T-helper 1 cell (primary cell): ENCODE results near the gene SOAT2.
"Not testable (repeated sequence)": the region's sequence is repeated elsewhere in the genome, so short reads cannot be mapped to it uniquely, and the experiment has no call there.

ENCODE experiments used
- DNase-seq, 5 donors: peaks; one replicate each; pipeline ENCODE4 v3.0.0-alpha.2; 2012 to 2020

Gene SOAT2

DNA sequence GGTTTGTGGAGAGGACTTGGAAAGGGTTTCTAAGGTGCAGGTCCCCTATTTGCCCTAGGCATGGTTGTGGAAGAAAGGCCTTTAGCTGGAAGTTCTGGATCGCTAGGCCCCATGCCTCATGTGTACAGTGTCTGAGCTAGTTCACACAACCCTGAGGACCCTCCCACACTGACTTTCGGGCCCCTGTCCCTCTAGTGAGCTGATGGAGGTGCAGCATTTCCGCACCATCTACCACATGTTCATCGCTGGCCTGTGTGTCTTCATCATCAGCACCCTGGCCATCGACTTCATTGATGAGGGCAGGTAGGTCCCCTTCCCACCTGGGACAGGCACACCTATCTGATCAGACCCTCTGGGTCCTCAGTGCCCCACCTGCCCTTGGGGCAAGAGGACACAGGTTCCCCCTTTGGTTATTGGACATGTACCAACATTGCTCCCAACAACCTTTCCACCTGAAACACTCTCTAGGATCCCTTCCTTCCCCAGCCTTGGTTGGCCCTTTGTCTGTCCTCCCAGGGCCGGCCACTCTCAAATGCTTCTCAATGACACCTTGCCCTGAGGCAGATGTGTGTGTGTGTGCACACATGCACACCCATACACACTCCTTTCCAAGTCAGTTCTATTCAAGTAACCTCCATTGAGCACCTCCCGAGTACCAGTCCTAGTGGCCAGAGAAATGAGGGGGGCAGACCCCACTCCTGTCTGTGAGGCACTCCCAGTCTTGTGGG, 2.6 kb downstream of the SOAT2 start:
- no peak for DNase-seq

DNA sequence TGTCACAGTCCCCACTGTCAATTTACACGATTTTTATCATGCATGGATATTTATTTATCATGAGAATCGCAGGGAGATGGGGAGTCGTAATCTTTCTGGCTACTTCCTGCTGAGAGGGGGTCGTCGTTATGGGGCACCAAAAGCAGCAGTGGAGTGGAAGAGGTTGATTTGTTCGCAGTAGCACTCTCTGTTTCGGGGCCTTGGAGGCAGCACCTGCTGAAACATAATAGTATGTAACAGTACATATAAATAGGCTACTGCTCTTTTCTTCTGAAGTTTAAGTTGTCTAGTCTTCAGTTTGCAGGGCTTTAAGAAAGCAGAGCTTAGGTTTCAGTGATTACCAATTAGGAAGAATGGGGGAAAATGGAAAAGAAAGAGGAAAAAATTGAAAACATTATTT, 3.8 kb downstream of the SOAT2 start:
- no peak for DNase-seq

DNA sequence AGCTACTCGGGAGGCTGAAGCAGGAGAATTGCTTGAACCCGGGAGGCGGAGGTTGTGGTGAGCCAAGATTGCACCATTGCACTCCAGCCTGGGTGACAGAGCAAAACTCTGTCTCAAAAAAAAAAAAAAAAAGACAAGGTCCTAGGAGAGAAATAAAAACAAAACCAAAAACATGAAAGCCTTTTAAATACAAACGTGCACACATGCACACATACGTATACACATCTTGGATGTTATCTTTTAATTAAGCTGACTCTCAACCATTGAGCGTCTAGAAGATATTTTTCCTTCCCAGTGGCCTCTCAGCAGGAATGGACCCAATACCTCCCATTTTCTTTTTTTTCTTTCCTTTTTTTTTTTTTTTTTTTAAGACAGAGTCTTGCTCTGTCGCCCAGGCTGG, 9.1 kb downstream of the SOAT2 start:
- DNase-seq = not testable (repeated sequence)

DNA sequence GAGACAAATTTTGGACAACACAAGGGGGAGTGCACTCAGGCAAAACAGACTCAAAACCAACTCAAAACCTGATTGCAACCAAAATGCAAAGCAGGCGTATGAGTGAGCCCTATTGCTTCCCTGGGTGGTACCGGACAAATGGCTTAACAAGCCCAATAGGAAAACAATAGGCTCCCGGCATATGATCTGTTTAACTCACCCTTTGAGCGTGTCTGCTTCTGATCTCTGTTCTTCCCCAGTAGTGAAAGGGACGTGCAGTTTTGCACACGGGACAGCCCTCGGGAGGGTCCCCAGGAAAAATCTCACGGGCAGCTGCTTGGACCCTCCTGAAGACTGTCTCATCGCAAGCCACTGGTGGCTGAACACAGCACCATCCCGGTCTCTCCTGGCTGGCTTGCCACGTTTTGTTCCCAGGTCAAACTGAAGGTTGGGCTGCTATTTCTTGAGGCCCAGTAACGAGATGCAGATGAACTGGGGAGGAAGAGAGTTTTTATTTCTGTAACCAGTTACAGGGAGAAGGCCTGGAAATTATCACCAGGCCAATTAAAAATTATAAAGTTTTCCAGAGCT, 9.9 kb downstream of the SOAT2 start:
- DNase-seq = no peak

DNA sequence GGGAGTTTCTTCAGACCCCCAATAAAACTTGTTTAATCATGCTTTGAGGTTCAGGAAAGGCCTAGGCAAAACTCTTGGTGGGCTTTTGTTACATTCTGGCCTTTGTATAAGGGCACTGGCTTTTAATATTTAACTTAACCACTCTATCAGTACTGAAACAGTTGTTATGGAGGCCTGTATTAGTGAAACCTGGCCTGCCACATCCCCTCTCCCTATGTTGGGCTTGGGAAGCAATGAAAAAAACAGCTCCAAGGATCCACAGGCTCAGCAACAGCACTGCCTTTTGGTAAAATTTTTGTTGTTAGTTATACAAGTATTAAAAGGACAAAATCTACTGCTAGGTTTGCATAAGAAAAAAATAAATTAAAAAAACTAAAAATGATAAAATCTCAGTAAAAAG, 10.7 kb downstream of the SOAT2 start:
- DNase-seq = no peak

DNA sequence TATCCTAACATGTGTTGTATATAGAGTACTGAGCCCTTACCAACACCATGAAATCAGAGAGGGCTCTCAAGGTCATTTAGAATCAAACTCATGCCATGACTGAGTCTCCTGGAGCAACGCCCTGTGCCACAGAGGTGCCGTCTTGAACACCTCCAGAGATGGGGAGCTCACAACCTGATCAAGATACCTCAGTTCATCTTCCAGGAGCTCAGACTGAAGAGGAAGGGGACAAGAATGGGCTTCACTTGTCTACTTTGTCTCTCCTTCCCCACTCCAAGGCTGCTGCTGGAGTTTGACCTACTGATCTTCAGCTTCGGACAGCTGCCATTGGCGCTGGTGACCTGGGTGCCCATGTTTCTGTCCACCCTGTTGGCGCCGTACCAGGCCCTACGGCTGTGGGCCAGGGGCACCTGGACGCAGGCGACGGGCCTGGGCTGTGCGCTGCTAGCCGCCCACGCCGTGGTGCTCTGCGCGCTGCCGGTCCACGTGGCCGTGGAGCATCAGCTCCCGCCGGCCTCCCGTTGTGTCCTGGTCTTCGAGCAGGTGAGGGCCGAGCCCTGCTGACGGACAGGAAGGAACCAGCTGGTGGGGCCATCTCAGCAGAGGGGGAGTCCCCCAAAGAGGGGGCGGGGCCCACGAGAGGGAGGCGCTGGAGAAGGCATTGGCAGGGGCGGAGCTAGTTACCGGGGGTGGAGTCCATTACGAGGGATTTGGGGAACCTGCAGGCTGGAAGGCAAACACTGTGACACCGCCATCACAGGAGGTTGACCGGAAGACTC, 12.0 kb downstream of the SOAT2 start:
- DNase-seq = no peak

DNA sequence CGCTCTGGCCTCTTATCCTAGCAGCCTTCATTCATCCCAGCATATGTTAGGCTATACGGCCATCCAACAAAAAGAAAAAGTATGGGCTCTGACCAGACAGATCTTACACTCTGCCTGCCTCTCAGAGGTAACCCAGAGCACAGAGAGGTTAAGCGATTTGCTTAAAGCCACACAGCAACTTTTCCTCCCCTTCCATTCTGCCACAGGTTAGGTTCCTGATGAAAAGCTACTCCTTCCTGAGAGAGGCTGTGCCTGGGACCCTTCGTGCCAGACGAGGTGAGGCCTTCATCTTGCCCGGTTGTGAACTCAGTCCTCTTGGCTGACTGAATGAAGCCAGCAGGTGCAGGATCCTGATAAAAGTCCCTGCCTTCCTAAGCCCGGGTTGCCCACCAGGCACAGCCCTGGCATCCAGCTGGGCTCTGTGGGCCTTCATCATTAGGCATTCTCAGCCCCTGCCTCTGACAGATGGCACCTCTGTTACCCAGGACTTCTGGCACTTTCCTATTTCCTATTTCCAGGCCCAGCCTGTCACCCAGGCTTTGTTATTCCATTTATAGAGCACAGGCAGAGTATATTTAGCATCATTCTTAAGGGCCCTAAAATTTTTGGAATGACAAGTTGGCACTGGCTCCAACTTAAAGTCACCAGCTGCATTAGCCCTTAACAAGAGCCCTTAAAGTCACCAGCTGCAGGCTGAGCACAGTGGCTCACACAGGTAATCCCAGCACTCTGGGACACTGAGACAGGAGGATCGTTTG, 12.8 kb downstream of the SOAT2 start:
- DNase-seq = no peak

DNA sequence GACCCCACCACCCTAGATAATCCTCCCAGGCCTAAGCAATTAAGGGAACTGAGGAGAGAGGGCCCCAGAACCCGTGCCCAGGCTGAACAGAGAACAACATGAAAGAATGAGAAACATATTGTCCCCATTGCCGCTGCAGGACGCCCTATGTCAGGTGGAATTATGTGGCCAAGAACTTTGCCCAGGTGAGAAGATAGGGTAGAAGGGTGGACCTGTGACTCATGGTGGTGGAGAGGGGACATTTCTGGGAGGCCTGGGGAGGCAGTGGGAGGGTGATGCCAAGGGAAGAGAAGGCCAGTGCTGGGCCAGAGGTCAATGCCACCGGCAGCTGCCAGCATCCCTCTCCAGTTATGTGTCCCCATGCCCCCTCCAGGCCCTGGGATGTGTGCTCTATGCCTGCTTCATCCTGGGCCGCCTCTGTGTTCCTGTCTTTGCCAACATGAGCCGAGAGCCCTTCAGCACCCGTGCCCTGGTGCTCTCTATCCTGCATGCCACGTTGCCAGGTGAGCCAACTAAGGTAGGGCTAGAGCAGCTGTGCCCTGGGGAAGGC, 15.5 kb downstream of the SOAT2 start:
- DNase-seq = no peak

DNA sequence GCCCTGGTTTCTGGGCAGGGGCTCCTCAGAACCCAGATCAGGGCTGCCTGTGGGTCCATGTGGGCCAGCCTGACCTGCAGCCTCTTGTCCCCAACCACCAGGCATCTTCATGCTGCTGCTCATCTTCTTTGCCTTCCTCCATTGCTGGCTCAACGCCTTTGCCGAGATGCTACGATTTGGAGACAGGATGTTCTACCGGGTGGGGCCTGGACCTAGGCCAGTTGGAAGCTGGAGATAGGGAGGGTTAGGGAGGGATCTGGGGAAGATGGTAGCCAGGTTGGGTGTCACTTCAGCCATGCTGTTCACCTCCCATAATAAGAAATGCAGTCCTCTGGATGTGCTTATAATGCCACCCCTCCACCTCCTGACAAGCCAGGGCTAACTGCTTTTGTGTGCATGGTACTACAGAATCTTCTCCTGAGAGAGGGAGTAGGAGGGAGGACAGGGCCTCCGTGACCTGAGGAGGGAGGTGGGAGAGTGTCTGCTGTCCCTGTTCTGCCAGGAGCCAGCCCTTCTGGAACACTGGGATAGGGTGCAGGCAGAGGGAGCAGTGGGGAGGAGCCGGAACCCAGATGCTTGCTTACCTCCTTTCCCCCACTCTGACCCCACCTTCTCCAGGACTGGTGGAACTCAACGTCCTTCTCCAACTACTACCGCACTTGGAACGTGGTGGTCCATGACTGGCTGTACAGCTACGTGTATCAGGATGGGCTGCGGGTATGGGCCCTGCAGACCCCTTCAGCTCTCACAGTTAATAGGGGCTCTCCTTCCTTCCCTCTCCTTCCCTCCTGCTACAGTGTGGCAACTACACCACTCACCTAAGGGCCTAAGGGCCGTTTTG, 17.6 kb downstream of the SOAT2 start:
- DNase-seq = no peak

DNA sequence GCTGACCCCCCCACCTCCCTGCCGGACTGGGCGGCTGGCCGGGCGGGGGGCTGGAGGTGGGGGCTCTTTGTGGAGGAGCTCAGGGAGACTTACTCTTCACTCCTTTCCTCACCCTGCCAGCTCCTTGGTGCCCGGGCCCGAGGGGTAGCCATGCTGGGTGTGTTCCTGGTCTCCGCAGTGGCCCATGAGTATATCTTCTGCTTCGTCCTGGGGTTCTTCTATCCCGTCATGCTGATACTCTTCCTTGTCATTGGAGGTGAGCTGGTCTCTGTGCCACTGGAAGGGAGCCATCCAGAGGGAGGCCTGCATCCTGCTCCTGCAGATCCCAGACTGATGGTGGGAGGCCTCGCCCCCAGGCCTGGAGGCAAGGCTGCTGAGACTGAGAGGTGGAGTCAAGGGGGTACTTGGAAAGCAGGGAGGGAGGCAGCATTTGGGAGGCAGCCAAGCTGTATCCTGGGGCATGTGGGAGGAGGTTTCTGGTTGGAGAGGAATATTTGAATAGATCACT, 19.7 kb downstream of the SOAT2 start:
- DNase-seq = no peak

DNA sequence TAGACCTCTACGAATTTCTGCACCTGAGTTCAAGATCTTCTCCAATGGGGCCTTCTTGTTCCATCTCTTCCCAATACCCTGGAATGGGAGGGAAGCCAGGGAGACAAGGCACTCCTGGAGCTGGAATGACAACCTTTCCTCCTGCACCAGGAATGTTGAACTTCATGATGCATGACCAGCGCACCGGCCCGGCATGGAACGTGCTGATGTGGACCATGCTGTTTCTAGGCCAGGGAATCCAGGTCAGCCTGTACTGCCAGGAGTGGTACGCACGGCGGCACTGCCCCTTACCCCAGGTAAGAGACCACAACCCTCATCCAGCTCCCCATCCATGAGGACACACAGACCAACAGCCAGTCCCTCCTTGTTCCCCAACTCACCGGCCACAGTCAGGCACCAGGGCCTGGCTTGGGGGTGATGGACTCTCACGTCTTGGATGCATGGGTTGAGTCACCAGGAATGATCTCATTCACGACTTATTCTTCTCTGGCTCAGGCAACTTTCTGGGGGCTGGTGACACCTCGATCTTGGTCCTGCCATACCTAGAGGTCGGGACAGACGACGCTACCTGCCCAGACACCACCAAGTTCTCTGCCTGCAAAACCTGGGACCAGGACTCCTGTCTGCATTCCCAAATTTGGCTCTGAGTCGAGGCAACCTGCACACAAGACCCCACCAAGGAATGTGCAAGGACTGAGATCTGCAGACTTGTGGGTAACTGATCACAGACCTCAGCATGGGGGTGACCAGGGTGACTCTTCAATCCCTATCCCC, 20.5 kb downstream of the SOAT2 start:
- no peak for DNase-seq

DNA sequence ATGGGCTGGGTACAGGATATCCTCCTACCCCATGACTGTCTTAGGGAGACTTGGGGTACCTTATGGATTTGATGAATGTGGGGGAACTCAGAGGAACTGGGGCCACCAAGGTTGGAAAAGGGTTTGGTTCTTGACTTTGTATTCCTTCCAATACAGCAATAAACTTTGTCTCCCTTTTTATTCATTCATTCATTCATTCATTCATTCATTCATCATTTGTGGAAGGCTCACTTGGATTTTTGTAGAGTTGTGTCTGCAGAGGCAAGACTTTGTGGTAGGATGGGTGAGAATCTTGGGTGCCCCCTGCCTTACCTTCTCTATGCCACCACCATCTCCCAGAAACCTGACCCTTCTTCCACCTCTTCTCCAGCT, 21.1 kb downstream of the SOAT2 start:
- DNase-seq = no peak

DNA sequence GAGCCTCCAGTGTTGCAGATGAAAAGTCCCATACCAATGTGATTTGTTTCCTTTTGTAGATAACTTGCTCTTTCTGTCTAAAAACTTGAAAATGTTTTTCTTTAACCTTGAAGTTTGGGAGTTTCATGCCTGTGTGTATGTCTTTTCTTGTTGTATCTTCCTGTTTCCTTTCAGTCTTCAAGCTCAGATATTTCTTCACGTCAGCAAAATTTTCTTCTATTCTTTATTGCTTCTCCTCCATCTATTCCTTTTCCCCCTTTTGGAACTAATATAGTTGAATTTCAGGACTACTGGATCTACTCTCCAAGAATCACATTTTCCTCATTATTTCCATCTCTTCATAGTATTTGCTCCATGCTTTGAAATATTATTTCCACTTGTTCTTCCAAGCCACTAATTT, 23.9 kb downstream of the SOAT2 start:
- no peak for DNase-seq

DNA sequence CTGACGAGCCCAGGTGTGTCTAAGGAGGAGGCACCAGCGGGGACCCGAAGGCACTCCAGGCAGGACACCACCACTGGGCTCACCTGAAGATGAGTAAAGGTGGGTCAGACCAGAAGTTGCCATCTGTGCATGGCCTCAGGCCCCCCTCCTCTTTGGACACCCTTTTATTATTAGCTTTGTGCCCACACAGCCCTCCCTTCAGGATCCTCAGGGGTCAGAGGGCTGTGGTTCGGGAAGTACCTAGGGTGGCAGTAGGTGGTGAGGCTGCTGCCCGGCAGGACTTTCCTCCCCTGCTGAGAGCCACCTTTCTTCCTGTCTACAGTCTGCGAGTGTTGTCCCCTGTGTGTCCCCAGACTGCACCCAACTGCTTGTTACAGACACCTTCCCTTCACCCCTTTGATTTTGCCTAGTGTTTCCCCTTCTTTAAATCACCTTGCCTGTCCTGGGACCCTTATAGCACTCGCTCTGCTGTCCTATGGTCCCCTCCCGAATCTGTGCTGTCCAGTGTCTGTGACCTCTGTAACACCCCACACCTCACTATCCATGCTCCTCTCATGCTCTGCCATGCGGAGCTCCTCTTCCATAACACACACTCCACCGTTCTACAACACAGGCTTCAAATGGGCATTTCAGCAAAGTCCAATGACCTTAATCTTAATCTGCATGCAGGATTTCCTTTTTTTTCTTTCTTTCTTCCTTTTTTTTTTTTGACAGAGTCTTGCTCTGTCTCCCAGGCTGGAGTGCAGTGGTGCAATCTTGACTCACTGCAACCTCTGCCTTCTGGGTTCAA, 25.7 kb downstream of the SOAT2 start:
- no peak for DNase-seq

DNA sequence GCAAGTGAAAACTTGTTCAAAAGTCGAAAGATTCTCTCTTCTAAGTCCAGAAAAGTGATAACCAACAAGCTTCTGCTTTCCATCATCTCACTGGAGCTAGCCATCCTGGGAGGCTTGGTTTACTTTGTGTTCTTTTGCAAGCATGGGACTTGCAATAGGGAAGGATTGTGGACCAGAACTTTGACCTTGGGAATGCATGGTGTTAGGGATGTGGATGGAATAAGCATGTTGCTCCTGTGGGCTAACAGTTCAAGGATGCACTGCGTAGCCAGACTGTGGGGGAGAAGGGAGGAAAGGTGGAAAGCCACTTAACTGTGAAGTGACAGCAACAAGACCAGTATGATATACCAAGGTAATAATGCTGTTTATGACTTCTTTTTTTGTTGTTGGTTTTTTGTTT, 28.6 kb downstream of the SOAT2 start:
- no peak for DNase-seq

DNA sequence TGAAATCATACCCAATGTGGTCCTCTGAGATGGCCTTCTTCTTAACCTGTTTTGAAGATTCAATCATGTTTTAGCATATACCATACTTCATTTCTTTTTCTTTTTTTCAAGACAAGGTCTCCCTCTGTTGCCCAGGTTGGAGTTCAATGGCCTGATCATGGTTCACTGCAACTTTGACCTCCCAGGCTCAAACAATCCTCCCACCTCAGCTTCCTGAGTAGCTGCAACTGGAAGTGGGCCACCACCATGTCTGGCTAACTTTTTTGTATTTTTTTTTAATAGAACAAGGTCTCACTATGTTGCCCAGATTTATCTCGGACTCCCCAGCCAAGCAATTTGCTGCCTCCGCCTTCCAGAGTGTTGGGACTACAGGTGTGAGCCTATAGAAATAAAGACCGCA, 30.4 kb downstream of the SOAT2 start:
- DNase-seq = no peak

DNA sequence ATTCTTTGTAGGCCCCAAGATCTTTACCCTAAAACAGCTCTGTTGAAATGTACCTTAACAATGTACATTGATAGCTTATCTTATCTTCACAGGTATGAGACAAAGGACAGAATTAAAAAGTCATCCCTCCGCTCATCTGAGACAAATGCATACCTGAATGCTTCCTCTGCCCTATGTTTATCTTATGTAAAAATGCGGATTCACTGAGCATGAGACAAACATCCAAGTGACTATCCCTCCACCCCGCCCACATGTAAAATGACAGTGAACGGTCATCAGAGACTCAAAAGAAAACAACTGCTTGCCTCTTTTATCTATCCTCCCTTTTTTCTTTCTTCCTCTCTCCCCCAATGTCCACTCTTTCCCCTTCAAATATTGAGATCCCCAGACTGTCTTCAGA, 40.1 kb downstream of the SOAT2 start:
- DNase-seq = no peak

DNA sequence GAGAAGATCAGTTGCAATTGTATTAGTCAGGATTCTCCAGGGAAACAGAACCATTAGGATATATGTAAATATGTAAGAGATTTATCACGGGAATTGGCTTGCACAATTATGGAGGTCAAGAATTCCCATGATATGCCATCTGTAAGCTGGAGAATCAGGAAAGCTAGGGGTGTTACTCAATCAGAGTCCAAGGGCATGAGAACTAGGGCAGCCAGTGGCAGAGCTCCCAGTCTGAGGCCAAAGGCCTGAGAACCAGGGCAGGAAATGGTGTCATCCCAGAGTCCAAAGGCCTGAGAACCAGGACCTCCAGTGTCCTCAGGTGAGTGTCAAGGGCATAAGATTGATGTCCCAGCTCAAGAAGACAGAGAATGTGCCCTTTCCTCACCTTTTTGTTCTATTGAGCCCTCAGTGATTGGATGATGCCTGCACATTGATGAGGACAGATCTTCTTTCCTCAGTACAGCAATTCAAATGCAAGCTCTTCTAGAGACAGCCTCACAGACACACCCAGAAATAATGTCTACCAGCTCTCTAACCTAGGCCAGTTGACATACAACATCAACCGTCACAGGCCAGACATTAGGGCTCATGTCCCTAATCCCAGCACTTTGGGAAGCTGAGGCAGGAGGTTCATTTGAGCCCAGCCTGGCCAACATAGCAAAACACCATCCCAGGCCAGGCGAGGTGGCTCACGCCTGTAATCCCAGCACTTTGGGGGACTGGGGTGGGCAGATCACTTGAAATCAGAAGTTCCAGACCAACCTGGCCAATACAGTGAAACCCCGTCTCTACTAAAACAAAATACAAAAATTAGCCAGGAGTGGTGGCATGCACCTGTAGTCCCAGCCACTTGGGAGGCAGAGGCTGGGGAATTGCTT, 42.3 kb downstream of the SOAT2 start:
- no peak for DNase-seq

DNA sequence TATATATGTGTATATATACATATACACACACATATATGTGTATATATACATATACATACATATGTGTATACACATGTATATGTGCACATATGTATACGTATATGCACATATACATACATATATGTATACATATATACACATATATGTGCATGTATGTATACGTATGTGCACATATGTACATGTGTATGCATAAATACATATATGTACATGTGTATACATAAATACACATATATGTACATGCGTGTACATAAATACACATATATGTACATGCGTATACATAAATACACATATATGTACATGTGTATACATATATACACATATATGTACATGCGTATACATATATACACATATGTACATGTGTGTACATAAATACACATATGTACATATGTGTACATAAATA, 43.9 kb downstream of the SOAT2 start:
- no peak for DNase-seq
